Trophoblast cell (in vitro differentiated cells and primary cell): ENCODE measurements around the gene BRD3OS.
A peak's percentile ranks its signal among the peaks of the same experiment; 100 is the strongest.

ENCODE experiments used
- DNase-seq, 2 donors: peaks; one replicate each; pipeline ENCODE4 v3.0.0-alpha.2; 2016
- H2AFZ ChIP-seq: 2 replicates; pipeline ENCODE4 v1.6.1; 2013; ENCODE audit warnings: low read length, moderate library complexity, mild to moderate bottlenecking; ENCODE audit not compliant: insufficient read depth, poor library complexity
- H2AK5ac ChIP-seq: 2 replicates; pipeline ENCODE4 v1.6.1; 2013; ENCODE audit warnings: mild to moderate bottlenecking, low read length
- H2BK120ac ChIP-seq: 2 replicates; pipeline ENCODE4 v1.6.1; 2013; ENCODE audit warnings: low read length, mild to moderate bottlenecking, moderate library complexity; ENCODE audit not compliant: insufficient read depth, poor library complexity
- H2BK12ac ChIP-seq: 2 replicates; pipeline ENCODE4 v1.6.1; 2013; ENCODE audit warnings: mild to moderate bottlenecking, low read length, moderate library complexity
- H2BK5ac ChIP-seq: 2 replicates; pipeline ENCODE4 v1.6.1; 2013; ENCODE audit warnings: low read length, low read depth, moderate library complexity, mild to moderate bottlenecking; ENCODE audit not compliant: poor library complexity
- H3K14ac ChIP-seq: 2 replicates; pipeline ENCODE4 v1.6.1; 2013; ENCODE audit warnings: mild to moderate bottlenecking, low read length
- H3K18ac ChIP-seq: 2 replicates; pipeline ENCODE4 v1.6.1; 2013; ENCODE audit warnings: mild to moderate bottlenecking, low read length
- H3K23ac ChIP-seq: 2 replicates; pipeline ENCODE4 v1.6.1; 2013; ENCODE audit warnings: low read length
- H3K27ac ChIP-seq: 2 replicates; pipeline ENCODE4 v1.5.1; 2013; ENCODE audit warnings: low read depth, mild to moderate bottlenecking, inconsistent platforms, low read length, moderate library complexity
- H3K27me3 ChIP-seq: 2 replicates; pipeline ENCODE4 v1.6.1; 2013; ENCODE audit warnings: inconsistent platforms, mild to moderate bottlenecking, low read length, moderate library complexity; ENCODE audit not compliant: insufficient read depth
- H3K36me3 ChIP-seq, 2 experiments: 1 replicate in 1 of 2; 2 replicates in 1 of 2; pipeline ENCODE4 v1.6.1; 2013; ENCODE audit warnings: low read length in 2 of 2, mild to moderate bottlenecking in 2 of 2, moderate library complexity in 1 of 2; ENCODE audit not compliant: insufficient read depth in 2 of 2, control insufficient read depth in 1 of 2
- H3K4ac ChIP-seq: 2 replicates; pipeline ENCODE4 v1.6.1; 2013; ENCODE audit warnings: low read depth, mild to moderate bottlenecking, low read length, moderate library complexity
- H3K4me1 ChIP-seq, 2 experiments: 1 replicate in 1 of 2; 2 replicates in 1 of 2; pipeline ENCODE4 v1.6.1; 2013; ENCODE audit warnings: low read length in 2 of 2, mild to moderate bottlenecking in 2 of 2, moderate library complexity in 1 of 2; ENCODE audit not compliant: insufficient read depth in 2 of 2, control insufficient read depth in 1 of 2
- H3K4me2 ChIP-seq: 2 replicates; pipeline ENCODE4 v1.6.1; 2013; ENCODE audit warnings: inconsistent platforms, mild to moderate bottlenecking, low read length, moderate library complexity
- H3K4me3 ChIP-seq: 2 replicates; pipeline ENCODE4 v1.5.1; 2013; ENCODE audit warnings: mild to moderate bottlenecking, low read depth, low read length, inconsistent platforms
- H3K79me1 ChIP-seq: one replicate; pipeline ENCODE4 v1.6.1; 2013; ENCODE audit warnings: low read length
- H3K79me2 ChIP-seq: 2 replicates; pipeline ENCODE4 v1.6.1; 2013; ENCODE audit warnings: low read length, mild to moderate bottlenecking; ENCODE audit not compliant: control insufficient read depth, insufficient read depth, poor library complexity
- H3K9ac ChIP-seq: 2 replicates; pipeline ENCODE4 v1.6.1; 2013; ENCODE audit warnings: mild to moderate bottlenecking, low read length
- H3K9me3 ChIP-seq: 2 replicates; pipeline ENCODE4 v1.6.1; 2013; ENCODE audit warnings: low read depth, mild to moderate bottlenecking, control low read depth, inconsistent platforms, low read length; ENCODE audit not compliant: insufficient read depth
- H4K12ac ChIP-seq: 2 replicates; pipeline ENCODE4 v1.6.1; 2013; ENCODE audit warnings: low read depth, mild to moderate bottlenecking, low read length, moderate library complexity
- H4K8ac ChIP-seq: 2 replicates; pipeline ENCODE4 v1.6.1; 2013; ENCODE audit warnings: low read depth, mild to moderate bottlenecking, low read length, moderate library complexity
- H4K91ac ChIP-seq: one replicate; pipeline ENCODE4 v1.6.1; 2013; ENCODE audit warnings: low read depth, mild to moderate bottlenecking, low read length, moderate library complexity
- WGBS: extraction: QIAGEN DNeasy Blood & Tissue Kit; methylation state at CpG from one replicate; pipeline ENCODE4 v1.1.7; 2013; ENCODE audit warnings: missing lambda C conversion rate; ENCODE audit not compliant: insufficient read length, insufficient coverage; ENCODE audit errors: extremely low coverage; 5-methylcytosine and 5-hydroxymethylcytosine counted together

The BRD3OS gene

GRCh38 chr9:134053941-134054761 lies 28.9 kb downstream of the BRD3OS start:
- Histone ChIP-seq H3K79me1 (no peaks in the 10 kb centered on the region), H3K23ac (no peak overlapping the region), H3K18ac (peak overlapping the region; percentile 30), H3K36me3 (peaks cover 38 to 44% of the 10 kb centered on the region in 2 experiments), H3K79me2 (peaks cover 8% of the 10 kb centered on the region), H3K4me3 (no peak overlapping the region), H4K8ac (no peak overlapping the region), H3K4me2 (no peak overlapping the region), H4K12ac (no peak overlapping the region), H2AK5ac (no peak overlapping the region), H3K27me3 (no peaks in the 10 kb centered on the region), H3K4me1 (peaks cover 26 to 29% of the 10 kb centered on the region in 2 experiments), H2BK12ac (no peak overlapping the region), H2BK5ac (no peak overlapping the region), H3K14ac (no peak overlapping the region), H3K9me3 (no peaks in the 10 kb centered on the region), H3K27ac (no peak overlapping the region), H4K91ac (no peak overlapping the region), H3K4ac (peak overlapping the region; percentile 13), H2AFZ (no peak overlapping the region), H2BK120ac (no peak overlapping the region), H3K9ac (no peak overlapping the region)
- no peak for DNase-seq
- WGBS = no CpG with 5 or more reads among the region's 44 CpGs

- Histone ChIP-seq H3K4ac (peak overlapping the region; percentile 26), H3K9me3 (peaks cover 2% of the 10 kb centered on the region), H3K4me2 (no peak overlapping the region), H3K27ac (no peak overlapping the region), H3K23ac (no peak overlapping the region), H4K12ac (no peak overlapping the region), H2AFZ (no peak overlapping the region), H4K91ac (no peak overlapping the region), H3K18ac (peak overlapping the region; percentile 15), H3K4me1 (peaks cover 29 to 31% of the 10 kb centered on the region in 2 experiments), H2BK120ac (no peak overlapping the region), H2BK12ac (no peak overlapping the region), H3K79me2 (peaks cover 13% of the 10 kb centered on the region), H3K14ac (no peak overlapping the region), H3K79me1 (no peaks in the 10 kb centered on the region), H3K4me3 (no peak overlapping the region), H4K8ac (no peak overlapping the region), H2BK5ac (no peak overlapping the region), H3K36me3 (peaks cover 28 to 34% of the 10 kb centered on the region in 2 experiments), H3K27me3 (no peaks in the 10 kb centered on the region), H2AK5ac (no peak overlapping the region), H3K9ac (no peak overlapping the region)
- no CpG with 5 or more reads among the region's 28 CpGs for WGBS
- DNase-seq = no peak
These were observed 29.9 kb downstream of the BRD3OS start for GRCh38 chr9:134054891-134055811.

GRCh38 chr9:134055981-134056461 lies 30.7 kb downstream of the BRD3OS start:
- Histone ChIP-seq H3K18ac (peak overlapping the region; percentile 15), H3K27ac (no peak overlapping the region), H2BK12ac (no peak overlapping the region), H3K4me2 (no peak overlapping the region), H3K36me3 (peaks cover 19 to 25% of the 10 kb centered on the region in 2 experiments), H2BK120ac (no peak overlapping the region), H3K79me2 (peaks cover 13% of the 10 kb centered on the region), H3K9ac (no peak overlapping the region), H3K14ac (no peak overlapping the region), H3K9me3 (peaks cover 2% of the 10 kb centered on the region), H2BK5ac (no peak overlapping the region), H3K27me3 (no peaks in the 10 kb centered on the region), H4K91ac (no peak overlapping the region), H3K23ac (no peak overlapping the region), H4K8ac (no peak overlapping the region), H3K4me3 (no peak overlapping the region), H3K79me1 (no peaks in the 10 kb centered on the region), H3K4ac (peak overlapping the region; percentile 26), H2AFZ (no peak overlapping the region), H4K12ac (no peak overlapping the region), H3K4me1 (peaks cover 29 to 31% of the 10 kb centered on the region in 2 experiments), H2AK5ac (no peak overlapping the region)
- no CpG with 5 or more reads among the region's 13 CpGs for WGBS
- DNase-seq = peak; percentile 79 to 83

GRCh38 chr9:134056483-134057306 lies 31.4 kb downstream of the BRD3OS start:
- Histone ChIP-seq H3K9me3 (peaks cover 2% of the 10 kb centered on the region), H3K27ac (peak overlapping the region; percentile 4), H3K4me1 (peaks cover 29 to 31% of the 10 kb centered on the region in 2 experiments), H3K79me1 (no peaks in the 10 kb centered on the region), H3K14ac (no peak overlapping the region), H3K4me3 (no peak overlapping the region), H3K9ac (no peak overlapping the region), H3K27me3 (no peaks in the 10 kb centered on the region), H4K8ac (no peak overlapping the region), H4K91ac (no peak overlapping the region), H3K4me2 (no peak overlapping the region), H2BK12ac (no peak overlapping the region), H2BK120ac (no peak overlapping the region), H2BK5ac (no peak overlapping the region), H3K4ac (peak overlapping the region; percentile 6), H2AK5ac (no peak overlapping the region), H3K36me3 (peaks cover 14 to 20% of the 10 kb centered on the region in 2 experiments), H4K12ac (no peak overlapping the region), H3K18ac (peak overlapping the region; percentile 41), H3K23ac (no peak overlapping the region), H2AFZ (no peak overlapping the region), H3K79me2 (peaks cover 13% of the 10 kb centered on the region)
- DNase-seq = peak; percentile 18 to 34
- no CpG with 5 or more reads among the region's 23 CpGs for WGBS
